NCI-H1092 treated with DMSO at 0.1 percent for 48 hours (cell line): ENCODE data around the gene SEL1L.
"Not testable (repeated sequence)": the region's sequence is repeated elsewhere in the genome, so short reads cannot be mapped to it uniquely, and the experiment has no call there.

Experiments used
- DNase-seq: peaks from one replicate; lab custom pipeline; 2025; lab: John Stamatoyannopoulos, UW

The SEL1L gene

DNA sequence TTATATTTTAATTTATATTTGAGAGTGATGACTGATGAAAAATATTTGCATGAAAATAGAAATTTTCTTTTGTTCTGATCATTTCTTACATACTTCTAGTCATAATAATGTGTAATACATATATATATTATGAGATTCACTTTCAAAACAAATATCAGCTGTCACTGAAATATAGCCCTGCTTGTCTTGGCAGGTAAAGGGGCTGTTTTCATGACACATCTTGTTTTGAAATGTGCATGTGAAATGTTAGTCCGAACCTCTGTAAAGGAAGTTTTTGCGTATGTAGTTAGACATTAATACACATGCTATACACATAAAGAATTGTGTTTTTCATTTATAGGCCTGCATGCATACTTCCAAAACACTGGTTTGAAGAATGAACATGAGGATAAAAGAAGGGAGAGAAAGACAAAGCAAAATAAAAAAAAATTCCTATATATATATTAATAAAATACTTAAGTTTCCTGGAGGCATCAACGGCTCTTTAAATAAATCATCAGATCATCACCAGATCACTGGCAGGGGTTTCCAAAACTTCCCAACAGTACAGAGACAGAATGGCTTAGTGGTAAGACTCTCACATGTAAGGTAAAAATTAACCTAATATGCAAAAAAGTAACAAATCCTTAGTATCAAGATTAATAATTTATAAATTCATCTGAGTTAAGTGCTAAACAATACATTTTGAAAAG lies 60.1 kb downstream of the SEL1L start:
- DNase-seq = no peak

DNA sequence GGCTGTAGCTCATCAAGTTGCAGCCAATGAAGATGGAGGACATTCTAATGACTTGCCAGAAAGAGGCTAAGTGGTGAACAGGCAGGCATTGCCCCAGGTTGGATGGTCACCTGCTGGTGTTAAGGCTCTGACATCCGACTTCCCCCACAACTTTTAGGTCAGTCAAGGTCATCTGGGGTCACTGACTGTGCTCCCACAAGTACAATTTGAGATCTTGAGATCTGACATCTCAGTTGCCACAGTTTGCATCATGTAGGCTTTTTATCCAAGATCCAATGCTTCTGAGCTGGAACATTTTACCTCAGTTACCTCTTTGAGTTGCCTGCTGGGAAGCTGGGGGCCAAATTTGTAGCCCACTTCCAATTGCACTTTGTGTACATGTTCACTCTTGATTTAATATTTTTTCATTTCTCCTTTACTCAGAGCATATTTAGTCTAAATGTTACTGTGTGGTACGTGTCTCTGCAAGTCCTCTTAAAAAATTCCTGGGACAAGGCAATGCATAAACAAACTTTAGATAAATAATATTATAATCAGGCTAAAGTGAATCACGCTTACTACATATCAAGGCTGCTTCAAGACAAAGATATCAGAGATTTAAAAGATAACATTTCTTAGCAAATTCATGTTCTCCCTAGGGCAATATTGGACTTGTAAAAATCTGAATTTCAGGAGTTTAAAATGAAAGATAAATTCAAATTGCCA lies 61.4 kb downstream of the SEL1L start:
- no peak for DNase-seq

DNA sequence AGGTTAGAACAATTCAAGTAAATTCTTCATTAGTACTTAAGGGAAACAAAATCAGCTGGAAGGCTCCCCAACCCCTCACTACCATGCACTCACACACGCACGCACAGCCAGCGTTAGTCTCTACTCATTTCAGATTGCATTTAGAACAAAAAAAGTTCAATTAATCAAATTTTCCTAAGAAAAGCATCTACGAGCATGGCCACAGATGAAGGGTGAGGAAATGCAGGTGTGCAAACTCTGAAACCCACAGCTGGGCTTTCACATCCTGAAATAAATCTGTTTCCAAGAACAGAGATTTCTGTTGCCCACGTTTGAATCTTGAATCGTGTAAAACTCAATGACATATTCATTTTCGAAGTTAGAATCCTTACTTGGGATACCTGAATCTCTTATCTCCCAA lies 62.6 kb downstream of the SEL1L start:
- no peak for DNase-seq

DNA sequence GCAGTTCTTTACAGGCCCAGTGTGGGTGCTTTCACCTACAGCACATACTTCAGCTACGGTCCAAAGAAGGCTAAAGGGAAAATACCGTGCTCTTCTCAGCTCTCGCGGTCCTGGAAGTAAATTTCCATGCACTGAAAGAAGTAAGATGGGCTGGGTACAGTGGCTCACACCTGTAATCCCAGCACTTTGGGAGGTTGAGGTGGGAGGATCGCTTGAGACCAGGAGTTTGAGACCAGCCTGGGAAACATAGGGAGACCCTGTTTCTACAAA lies 63.2 kb downstream of the SEL1L start:
- DNase-seq = not testable (repeated sequence)

DNA sequence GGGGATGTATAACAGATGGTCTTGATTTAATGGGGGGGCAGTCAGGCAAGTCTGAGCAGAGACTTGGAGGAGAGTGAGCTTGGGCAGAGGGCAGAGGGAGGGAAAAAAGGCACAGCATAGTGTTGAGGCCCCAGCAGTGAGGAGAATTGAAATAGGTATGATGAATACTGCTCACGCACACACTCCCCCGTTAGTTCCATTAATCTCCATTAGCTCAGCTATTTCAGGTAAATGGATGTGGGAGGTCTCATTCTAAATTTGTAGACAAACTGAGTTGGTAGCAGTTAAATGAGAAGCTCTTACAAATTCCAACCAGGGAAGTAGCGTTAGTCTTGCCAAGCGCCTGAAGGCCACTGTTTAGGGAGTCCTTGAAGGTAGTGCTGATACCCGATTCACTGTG lies 66.8 kb downstream of the SEL1L start:
- no peak for DNase-seq

DNA sequence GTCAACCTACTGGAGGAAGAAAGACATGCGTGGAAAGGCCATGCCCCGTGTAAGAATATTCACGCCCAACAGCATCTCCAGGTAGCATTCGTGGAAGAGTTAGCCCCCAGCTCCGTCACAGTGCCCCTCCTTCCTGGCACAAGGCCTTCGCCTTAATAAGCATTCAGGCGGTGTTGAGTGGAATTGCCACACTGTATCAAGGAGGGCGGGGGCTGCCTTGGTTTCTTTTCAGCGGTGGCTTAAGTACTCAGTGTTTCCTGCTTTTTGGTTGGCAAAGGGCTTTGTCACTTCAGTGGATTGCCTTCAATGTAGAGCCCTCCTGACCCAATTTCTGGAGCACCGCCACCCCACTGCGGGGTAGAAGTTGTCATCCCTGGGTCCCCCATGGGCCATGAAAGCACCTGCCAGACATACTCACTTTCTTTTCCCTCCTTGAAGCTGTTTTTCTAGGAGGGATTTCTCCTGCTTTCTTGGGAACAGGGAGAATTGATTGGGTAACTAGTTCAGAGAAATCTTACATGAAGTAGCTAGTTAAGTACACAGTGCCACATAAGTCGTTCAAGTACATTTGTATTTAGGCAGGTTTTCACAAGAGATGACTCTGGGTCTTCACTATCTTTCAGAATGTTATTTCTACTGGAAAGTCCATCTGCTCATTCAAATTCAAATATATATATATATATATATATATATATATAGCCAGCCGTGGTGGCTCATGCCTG lies 68.0 kb downstream of the SEL1L start:
- no peak for DNase-seq

DNA sequence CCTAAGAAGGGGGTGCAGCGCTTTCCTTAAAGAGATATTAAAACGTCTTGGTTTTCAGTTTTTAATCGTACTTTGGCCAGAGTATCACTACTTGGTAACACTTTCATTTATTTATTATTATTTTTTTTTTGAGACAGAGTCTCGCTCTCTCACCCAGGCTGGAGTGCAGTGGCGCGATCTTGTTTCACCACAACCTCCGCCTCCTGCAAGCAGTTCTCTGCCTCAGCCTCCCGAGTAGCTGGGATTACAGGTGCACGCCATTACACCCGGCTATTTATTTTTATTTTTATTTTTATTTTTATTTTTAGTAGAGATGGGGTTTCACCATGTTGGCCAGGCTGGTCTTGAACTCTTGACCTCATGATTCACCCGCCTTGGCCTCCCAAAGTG lies 68.7 kb downstream of the SEL1L start:
- DNase-seq = not testable (repeated sequence)

DNA sequence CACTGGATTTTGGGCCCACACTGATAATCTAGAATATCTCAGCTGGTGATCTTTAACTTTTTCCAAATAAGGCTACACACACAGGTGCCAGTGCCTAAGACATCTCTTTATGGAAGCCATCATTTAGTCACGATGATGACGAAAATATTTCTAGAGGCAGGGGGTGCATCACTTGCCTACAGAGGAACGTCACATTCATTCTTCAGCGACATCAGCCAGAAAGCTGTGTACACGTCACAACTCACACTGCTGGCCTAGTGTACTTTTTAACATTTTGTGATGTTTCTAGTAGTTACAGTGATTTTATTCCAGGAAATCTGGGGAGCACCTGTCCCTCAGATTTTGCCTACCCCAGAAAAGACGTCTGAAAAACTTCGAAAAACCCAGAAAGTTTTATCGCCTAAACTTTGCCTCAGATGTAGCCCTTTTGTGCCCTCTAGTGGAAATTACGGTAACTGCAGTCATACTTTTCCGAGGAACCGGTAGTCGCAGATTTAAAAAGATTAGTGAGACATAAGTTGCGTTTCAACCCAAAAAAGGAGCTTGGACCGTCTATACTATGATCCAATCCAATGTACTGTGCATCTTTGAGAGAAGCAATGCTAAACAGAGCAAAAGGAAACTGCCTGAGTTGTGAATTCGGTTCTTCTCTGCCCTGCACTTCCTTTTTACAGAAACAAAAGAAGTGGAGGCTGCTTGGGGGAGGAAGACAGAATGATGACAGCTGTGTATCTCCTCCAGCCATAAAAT lies 69.2 kb downstream of the SEL1L start:
- peak; percentile 69 for DNase-seq

DNA sequence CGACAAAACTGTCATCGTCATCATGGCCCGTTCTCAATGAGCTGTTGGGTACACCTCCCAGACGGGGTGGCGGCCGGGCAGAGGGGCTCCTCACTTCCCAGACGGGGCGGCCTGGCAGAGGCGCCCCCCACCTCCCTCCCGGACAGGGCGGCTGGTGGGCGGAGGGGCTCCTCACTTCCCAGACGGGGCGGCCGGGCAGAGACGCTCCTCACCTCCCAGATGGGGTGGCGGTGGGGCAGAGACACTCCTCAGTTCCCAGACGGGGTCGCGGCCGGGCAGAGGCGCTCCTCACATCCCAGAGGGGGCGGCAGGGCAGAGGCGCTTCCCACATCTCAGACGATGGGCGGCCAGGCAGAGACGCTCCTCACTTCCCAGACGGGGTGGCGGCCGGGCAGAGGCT lies 71.3 kb downstream of the SEL1L start:
- not testable (repeated sequence) for DNase-seq

DNA sequence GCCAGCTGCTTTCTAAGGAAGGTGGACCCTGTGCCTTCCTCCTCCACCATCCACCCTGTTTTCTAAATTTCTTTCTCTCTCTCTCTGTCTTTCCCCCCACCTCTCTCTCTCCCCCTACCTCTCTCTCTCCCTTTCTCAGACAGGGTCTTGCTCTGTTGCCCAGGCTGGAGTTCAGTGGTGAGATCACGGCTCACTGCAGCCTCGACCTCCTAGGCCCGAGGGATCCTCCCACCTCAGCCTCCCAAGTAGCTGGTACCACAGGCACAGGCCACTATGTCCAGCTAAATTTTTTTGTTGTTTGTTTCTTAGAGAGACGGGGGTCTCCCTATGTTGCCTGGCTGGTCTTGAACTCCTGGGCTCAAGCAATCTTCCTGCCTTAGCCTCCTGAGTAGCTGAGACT lies 73.7 kb downstream of the SEL1L start:
- DNase-seq = no peak

DNA sequence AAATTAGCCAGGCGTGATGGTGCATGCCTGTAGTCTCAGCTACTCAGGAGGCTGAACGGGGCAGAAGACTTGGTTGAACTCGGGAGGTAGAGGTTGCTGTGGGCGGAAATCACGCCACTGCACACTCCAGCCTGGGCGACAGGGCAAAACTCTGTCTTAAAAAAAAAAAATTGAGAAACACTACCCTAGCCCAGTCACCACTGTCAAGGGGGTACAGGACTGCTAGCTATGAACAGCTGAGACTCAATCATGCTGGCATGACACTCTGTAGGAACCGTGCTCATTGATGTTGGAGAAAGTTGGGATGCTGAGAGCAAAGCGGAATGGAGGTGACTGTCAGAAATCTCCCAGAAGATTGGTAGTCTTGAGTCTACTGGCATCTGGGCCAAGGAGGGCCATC lies 75.3 kb downstream of the SEL1L start:
- DNase-seq = no peak

DNA sequence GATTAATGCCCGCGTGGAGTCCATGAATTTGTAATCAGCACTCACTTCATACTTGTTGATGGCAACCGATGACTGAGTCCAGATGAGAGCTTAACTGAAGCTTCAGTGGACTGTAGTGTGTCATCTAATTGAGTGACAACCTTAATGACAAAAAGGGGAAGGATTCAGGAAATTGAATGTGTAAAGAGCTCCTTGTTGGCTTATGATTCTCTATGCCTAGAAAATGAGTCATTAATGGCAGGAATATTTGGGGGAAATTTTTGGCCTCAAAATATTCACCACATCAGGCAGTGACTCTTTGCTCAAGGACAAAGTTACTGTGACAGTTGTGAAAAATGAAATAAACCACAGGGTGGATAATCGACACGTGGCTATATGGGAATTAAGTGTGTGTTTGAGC lies 78.3 kb downstream of the SEL1L start:
- no peak for DNase-seq

DNA sequence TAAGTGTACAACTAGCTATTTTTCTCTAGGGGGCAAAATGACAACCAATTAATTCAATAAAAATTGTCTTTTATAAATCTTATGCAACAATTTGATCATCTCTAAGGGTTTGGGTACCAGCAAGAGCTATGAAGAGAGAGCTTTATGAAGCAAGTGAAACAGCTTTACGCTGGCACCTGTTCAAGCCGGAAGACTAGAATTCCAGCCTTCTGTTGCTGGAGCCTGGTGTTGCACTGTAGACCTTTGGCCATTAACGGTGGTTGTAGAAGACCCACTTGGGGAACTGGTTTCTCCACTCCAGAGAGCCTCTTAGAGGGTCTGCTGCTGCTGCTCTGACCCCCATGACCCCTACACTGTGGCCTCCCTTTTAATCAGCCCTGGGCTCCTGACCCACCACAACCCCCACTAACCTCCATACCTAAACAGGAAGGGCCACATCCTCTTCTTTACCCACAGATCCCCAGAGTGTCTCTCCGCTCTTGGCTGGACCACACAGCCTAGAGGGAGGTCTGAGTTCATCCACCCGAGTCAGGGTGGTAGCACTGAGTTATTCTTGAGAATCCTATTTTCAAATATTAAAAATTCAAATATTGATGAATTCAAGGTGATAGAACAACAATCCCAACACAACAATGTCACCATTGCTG lies 79.0 kb downstream of the SEL1L start:
- no peak for DNase-seq

DNA sequence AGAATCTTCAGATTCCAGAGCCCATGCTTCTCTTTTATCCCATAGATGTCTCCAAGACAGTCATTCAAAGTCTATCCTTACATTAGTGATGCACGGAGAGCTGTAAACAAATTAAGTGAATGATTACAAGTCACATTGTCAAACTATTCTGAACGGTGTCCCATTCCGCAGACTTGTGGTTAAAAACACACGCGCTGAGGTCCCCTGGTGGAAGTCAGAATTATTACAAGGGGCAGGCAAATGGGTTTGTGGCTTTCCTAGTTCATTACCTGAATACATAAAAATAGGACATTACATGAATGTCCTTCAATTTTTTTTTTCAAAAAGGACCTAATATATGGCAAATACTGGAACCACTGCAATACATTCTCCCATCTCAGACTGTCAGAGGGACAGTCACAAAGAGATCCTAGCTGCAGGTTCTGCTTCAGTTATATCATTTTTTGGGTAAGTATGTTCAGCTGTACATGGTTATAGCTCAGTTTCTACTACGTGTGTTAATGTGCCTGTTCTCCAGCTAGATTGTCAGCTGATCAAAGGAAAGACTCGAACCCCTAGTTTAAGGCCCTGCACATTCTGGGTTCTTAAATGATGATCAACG lies 80.4 kb downstream of the SEL1L start:
- DNase-seq = peak; percentile 37

DNA sequence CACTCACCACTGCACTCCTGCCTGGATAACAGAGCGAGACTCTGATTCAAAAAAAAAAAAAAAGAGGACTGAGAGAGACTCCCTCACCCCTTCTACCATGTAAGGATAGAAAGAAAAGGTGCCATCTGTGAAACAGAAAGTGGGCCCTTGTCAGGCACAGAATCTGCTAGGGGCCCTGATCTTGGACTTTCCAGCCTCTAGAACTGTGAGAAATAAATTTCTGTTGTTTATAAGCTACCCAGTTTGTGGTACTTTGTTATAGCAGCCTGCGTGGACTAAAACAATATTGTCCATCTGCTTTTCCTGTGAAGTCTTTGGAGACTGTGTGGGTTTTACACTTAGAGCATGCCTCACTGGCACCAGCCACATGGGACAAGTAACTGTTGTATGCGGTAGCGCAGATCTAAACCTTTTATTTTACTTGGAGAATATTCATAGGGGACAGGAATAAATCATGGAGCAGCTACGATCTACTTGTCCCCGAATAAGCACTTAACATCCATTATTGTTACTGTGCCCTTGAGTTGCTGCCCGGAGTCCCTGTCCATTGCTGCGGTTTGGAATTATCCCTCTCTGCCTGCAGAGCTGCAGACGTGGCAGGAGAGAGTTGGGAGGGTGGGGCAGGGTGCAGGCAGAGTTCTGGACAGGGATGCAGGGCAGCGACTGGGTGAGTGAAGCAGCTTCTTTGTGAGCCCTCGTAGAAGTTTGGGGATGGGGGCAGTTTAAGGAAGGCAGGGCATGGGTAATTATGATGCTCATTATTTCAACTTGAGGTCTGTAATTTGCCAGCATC lies 81.1 kb downstream of the SEL1L start:
- no peak for DNase-seq

DNA sequence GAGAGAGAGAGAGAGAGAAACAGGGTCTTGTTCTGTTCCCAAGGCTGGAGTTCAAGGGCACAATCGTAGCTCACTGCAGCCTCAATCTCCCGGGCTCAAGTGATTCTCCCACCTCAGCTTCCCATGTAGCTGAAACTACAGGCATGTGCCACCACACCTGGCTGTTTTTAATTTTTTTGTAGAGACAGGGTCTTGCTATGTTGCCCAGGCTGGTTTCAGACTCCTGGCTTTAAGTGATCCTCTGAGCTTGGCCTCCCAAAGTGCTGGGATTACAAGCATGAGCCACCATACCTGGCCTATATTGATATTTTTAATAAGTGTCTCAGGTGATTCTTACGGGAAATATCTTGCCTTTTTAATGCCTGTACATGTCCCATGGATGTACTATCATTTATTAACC lies 82.7 kb downstream of the SEL1L start:
- DNase-seq = no peak

DNA sequence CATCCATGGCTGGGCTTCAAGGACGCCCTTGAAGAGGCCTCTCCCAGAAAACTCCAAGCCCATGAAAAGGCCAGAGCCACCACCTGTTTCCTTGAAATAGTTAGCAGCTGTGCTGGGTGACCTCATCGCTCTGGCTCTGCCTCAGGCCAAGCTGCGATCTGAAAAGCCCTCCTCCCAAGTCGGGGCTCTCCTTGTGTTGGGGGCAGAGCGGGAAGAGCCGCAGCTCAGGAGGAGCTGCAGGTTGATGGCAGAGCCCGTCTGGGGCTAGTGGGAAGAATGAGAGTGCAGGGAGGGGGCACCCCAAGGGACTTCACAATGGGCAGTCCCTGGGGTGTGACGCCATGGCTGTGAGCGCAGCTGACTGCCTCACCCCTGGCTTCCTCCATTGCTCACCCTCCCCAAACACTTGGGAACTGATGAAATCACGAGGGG lies 83.5 kb downstream of the SEL1L start:
- peak; percentile 34 for DNase-seq

DNA sequence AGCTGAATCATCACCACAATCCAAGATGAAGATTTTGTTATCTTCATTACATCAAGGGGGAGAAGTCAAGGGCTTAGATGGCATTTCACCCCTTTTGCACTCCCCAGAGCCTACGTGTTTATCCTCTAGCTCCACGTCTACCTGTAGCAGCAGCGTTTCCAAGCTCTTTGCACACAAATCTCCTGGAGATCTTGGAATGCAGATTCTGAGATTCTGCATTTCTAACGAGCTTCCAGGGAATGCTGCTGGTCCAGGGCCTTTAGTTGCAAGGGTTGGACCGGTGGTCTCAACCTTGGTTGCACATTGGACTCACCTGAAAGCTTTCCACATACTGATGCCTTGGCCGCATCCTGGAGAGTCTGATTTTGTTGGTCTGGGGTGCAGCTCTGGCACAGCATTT lies 84.1 kb downstream of the SEL1L start:
- DNase-seq = no peak

DNA sequence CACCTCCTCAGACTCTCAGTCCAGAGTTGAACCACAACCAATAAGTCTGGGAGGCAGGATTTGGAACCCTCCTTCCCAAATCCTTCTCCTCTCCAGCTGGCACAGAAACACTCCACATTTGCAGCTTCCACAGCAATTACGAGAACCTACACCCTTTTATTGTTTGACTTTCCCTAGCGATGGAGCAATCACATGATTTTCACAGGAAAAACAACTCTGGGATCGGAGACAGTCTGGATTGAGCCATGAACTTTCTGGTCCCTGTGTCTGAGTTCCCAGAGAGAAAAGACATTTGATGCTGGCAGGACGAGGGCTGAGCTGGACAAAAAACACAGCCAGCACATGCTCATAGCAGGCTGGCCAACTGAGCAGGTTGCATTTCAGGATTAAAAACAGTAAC lies 84.5 kb downstream of the SEL1L start:
- no peak for DNase-seq

DNA sequence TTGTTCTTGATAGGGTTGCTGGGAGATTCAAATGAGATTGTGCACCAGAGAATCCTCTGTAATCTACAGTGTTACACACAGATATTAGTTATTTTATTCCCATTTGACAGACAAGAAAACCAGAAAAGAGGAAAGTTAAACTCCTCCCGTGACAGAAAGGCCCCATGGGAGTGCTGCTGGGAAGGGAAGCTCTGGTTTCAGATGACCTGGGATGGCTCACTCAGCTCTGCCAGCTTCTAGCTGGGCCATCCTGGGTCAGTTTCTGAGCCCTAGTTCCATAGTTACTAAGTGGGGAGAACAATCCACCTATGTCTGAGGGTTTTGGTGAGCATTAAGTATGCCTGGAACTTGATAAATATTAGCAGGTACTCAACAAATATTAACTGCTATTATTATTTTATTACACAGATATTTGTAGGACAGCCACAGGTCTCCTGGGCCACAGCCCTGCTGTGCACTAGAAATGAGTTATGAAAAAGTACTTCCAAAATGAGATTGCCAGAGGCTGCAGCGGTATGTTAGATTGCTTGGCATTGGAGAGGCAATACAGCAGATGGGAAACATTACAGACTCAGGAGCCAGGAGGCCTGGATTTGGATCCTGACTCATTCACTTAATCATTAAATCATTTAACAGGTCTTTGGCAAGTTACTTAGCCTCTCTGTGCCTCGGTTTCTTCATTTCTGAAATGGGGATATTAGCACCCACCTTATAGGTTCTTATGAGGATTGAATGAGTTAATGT lies 86.5 kb downstream of the SEL1L start:
- DNase-seq = no peak
